ENCODE measurements around the gene SPATA46. TPM values are rescaled to one million over a fixed set of nuclear protein-coding genes. Genes with fewer than 3 reads are reported as not detected.

Gene SPATA46
- total RNA-seq, 1 donor from 2014 or later = not detected

DNA sequence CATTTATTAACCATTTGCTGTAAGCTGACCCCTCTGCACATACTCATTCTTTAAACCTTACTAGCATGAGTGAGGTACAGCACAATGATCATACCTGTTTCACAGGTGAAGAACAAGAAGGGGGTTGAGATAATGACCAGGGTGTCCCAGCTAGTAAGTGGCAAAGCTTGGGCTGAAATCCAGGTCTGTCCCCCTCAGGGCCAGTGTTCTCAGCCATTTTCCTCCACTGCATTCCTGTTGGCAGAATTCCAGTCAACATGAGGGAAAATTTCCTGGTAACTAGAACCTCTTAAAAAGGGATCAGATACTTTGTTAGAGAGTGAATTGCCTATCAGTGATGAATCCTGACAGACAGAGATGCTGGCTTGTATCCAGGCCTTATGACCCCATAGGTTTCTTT lies 48.1 kb downstream of the SPATA46 start:
- Histone ChIP-seq H3K79me2 (ENCODE audit: insufficient read depth, low read length) (no peaks in the 10 kb centered on the region), H3K9ac (ENCODE audit: low read length) (no peak overlapping the region)

DNA sequence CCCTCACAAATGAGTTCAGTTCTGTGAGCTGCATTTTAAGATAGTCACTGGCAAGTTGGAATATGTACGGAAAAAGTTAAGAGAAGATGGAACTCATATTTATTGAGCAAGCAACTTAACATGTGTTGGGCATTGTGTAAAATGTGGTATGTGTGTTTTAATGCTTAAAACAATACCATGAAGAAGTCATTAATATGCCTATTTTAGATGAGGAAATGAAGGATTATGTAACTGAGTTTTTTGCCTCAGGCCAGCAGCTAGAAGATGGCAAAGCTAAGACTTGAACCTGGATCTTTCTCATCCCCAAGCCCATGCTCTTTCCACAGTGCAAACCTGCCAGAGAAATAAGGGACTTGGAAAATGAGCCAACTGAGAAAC lies 48.9 kb downstream of the SPATA46 start:
- Histone ChIP-seq H4K20me1 (ENCODE audit: insufficient read depth, low read length) (no peaks in the 10 kb centered on the region), H3K36me3 (ENCODE audit: insufficient read depth, low read length) (no peaks in the 10 kb centered on the region), H3K4me2 (ENCODE audit: low read length) (no peak overlapping the region), H2AFZ (ENCODE audit: low read depth, low read length) (no peak overlapping the region), H3K9ac (ENCODE audit: low read length) (no peak overlapping the region), H3K4me1 (ENCODE audit: insufficient read depth, low read length) (no peaks in the 10 kb centered on the region), H3K27ac (ENCODE audit: low read depth, low read length) (no peak overlapping the region), H3K9me3 (ENCODE audit: insufficient read depth, low read depth, low read length) (no peaks in the 10 kb centered on the region), H3K27me3 (ENCODE audit: insufficient read depth, low read length) (no peaks in the 10 kb centered on the region), H3K4me3 (ENCODE audit: insufficient read depth, low read depth, low read length) (no peak overlapping the region), H3K79me2 (ENCODE audit: insufficient read depth, low read length) (no peaks in the 10 kb centered on the region)
- H3K4me3 Mint-ChIP-seq (ENCODE audit: unreplicated experiment) = no peak overlapping the region
- H3K9me3 Mint-ChIP-seq (ENCODE audit: unreplicated experiment) = peaks cover 3% of the 10 kb centered on the region
- no peak for TF ChIP-seq EZH2 (IDR thresholded peaks at IDR 0.05; ENCODE audit: insufficient read depth, low read length)
- TF ChIP-seq, protein P1, sequence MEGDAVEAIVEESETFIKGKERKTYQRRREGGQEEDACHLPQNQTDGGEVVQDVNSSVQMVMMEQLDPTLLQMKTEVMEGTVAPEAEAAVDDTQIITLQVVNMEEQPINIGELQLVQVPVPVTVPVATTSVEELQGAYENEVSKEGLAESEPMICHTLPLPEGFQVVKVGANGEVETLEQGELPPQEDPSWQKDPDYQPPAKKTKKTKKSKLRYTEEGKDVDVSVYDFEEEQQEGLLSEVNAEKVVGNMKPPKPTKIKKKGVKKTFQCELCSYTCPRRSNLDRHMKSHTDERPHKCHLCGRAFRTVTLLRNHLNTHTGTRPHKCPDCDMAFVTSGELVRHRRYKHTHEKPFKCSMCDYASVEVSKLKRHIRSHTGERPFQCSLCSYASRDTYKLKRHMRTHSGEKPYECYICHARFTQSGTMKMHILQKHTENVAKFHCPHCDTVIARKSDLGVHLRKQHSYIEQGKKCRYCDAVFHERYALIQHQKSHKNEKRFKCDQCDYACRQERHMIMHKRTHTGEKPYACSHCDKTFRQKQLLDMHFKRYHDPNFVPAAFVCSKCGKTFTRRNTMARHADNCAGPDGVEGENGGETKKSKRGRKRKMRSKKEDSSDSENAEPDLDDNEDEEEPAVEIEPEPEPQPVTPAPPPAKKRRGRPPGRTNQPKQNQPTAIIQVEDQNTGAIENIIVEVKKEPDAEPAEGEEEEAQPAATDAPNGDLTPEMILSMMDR (IDR thresholded peaks at IDR 0.05; ENCODE audit: insufficient read depth, low read depth, low read length) = no peak
- H3K27ac Mint-ChIP-seq (ENCODE audit: unreplicated experiment) = no peak overlapping the region
- H3K27me3 Mint-ChIP-seq (ENCODE audit: low read depth, unreplicated experiment) = peaks cover 23% of the 10 kb centered on the region
- H3K4me1 Mint-ChIP-seq (ENCODE audit: low read depth, unreplicated experiment) = peaks cover 3% of the 10 kb centered on the region
- H3K36me3 Mint-ChIP-seq (ENCODE audit: low read depth, unreplicated experiment) = no peaks in the 10 kb centered on the region
- no peak for FAIRE-seq
- no peak for DNase-seq (ENCODE audit: low read depth)

More for the DNA sequence above, 48.1 kb downstream of the SPATA46 start:
- Histone ChIP-seq H2AFZ (ENCODE audit: low read depth, low read length) (no peak overlapping the region), H3K4me1 (ENCODE audit: insufficient read depth, low read length) (no peaks in the 10 kb centered on the region), H3K9me3 (ENCODE audit: insufficient read depth, low read depth, low read length) (no peaks in the 10 kb centered on the region), H3K4me2 (ENCODE audit: low read length) (no peak overlapping the region), H3K4me3 (ENCODE audit: insufficient read depth, low read depth, low read length) (no peak overlapping the region), H4K20me1 (ENCODE audit: insufficient read depth, low read length) (no peaks in the 10 kb centered on the region), H3K27me3 (ENCODE audit: insufficient read depth, low read length) (no peaks in the 10 kb centered on the region), H3K27ac (ENCODE audit: low read depth, low read length) (no peak overlapping the region), H3K36me3 (ENCODE audit: insufficient read depth, low read length) (no peaks in the 10 kb centered on the region)
- Mint-ChIP-seq H3K9me3 (ENCODE audit: unreplicated experiment) (peaks cover 3% of the 10 kb centered on the region), H3K27ac (ENCODE audit: unreplicated experiment) (no peak overlapping the region), H3K4me1 (ENCODE audit: low read depth, unreplicated experiment) (no peaks in the 10 kb centered on the region), H3K27me3 (ENCODE audit: low read depth, unreplicated experiment) (peaks cover 23% of the 10 kb centered on the region), H3K36me3 (ENCODE audit: low read depth, unreplicated experiment) (no peaks in the 10 kb centered on the region), H3K4me3 (ENCODE audit: unreplicated experiment) (no peak overlapping the region)
- DNase-seq (ENCODE audit: low read depth) (no peak), FAIRE-seq (no peak)
- TF ChIP-seq EZH2 (IDR thresholded peaks at IDR 0.05; ENCODE audit: insufficient read depth, low read length) = no peak
- TF ChIP-seq, protein P1 (IDR thresholded peaks at IDR 0.05; ENCODE audit: insufficient read depth, low read depth, low read length) = no peak

DNA sequence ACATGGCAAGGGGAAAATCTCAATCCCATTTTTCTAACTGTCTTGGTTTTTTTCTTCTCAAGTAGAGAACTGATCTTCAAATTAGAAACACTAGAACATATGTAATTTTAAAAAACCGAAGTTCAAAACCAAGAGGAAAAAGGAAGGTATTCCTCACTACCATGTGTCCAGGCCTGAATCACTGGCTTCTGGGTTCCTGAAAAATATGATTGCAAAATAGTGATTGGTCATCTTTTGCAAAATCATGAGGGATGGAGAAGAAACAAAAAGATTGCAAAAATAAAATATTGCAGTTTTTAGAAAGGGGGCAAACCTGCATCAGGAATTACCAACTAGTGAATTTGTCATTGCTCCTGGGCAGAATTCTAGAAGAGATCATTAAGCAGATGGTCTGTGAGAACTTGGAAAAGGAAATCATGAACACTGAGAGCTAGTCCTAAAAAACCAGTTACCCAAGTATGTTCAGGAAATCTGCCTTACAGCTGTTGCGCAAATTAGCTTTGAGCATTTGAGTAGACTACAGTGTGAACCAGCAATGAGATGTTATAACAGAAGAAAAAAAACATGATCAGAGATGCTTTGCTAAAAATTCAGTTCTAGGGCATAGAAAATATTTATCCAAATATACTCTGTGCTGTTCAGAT lies 49.4 kb downstream of the SPATA46 start:
- Histone ChIP-seq H2AFZ (ENCODE audit: low read depth, low read length) (no peak overlapping the region), H3K4me3 (ENCODE audit: insufficient read depth, low read depth, low read length) (no peak overlapping the region), H3K27me3 (ENCODE audit: insufficient read depth, low read length) (no peaks in the 10 kb centered on the region), H3K4me2 (ENCODE audit: low read length) (no peak overlapping the region), H3K79me2 (ENCODE audit: insufficient read depth, low read length) (no peaks in the 10 kb centered on the region), H3K9me3 (ENCODE audit: insufficient read depth, low read depth, low read length) (no peaks in the 10 kb centered on the region), H3K27ac (ENCODE audit: low read depth, low read length) (no peak overlapping the region), H4K20me1 (ENCODE audit: insufficient read depth, low read length) (no peaks in the 10 kb centered on the region), H3K4me1 (ENCODE audit: insufficient read depth, low read length) (no peaks in the 10 kb centered on the region), H3K36me3 (ENCODE audit: insufficient read depth, low read length) (no peaks in the 10 kb centered on the region), H3K9ac (ENCODE audit: low read length) (no peak overlapping the region)
- FAIRE-seq (no peak), DNase-seq (ENCODE audit: low read depth) (no peak)
- H3K36me3 Mint-ChIP-seq (ENCODE audit: low read depth, unreplicated experiment) = no peaks in the 10 kb centered on the region
- TF ChIP-seq, protein P1 (IDR thresholded peaks at IDR 0.05; ENCODE audit: insufficient read depth, low read depth, low read length) = no peak
- TF ChIP-seq EZH2 (IDR thresholded peaks at IDR 0.05; ENCODE audit: insufficient read depth, low read length) = no peak
- H3K27ac Mint-ChIP-seq (ENCODE audit: unreplicated experiment) = no peak overlapping the region
- H3K27me3 Mint-ChIP-seq (ENCODE audit: low read depth, unreplicated experiment) = peaks cover 23% of the 10 kb centered on the region
- H3K9me3 Mint-ChIP-seq (ENCODE audit: unreplicated experiment) = peaks cover 3% of the 10 kb centered on the region
- H3K4me1 Mint-ChIP-seq (ENCODE audit: low read depth, unreplicated experiment) = peaks cover 3% of the 10 kb centered on the region
- H3K4me3 Mint-ChIP-seq (ENCODE audit: unreplicated experiment) = no peak overlapping the region
